Left renal cortex interstitium (tissue), 4 donors: ENCODE results near the gene NT5DC2. TPM values are rescaled to one million over a fixed set of nuclear protein-coding genes. Genes with fewer than 3 reads are reported as not detected.

Experiments
- polyA plus RNA-seq, 4 donors: library from polyadenylated mRNA; unstranded; fragments of 120-200 nt; gene quantifications; one replicate each; pipeline ENCODE4 v1.2.1, GENCODE V29; 2013; ENCODE audit not compliant: insufficient read length in 4 of 4

Gene NT5DC2
- polyA plus RNA-seq, 4 donors = 137 to 189 (median 145) TPM

Other genes with a start within 250 kb of the NT5DC2 start
- 10 to 100 TPM; 26.5 to 45.0 (median 38.3) TPM for gene GLYCTK, start 246.0 kb downstream of the NT5DC2 start, polyA plus RNA-seq
- 10 to 100 TPM in 2 of 4 donors, 1 to 10 TPM in 2; 5.9 to 14.9 (median 10.7) TPM for gene DNAH1, start 217.5 kb downstream of the NT5DC2 start, polyA plus RNA-seq
- gene BAP1, start 123.8 kb downstream of the NT5DC2 start, polyA plus RNA-seq = 10 to 100 TPM; 81.2 to 96.7 (median 89.3) TPM
- 10 to 100 TPM in 2 of 4 donors, 1 to 10 TPM in 2; 7.1 to 12.8 (median 10.1) TPM for gene PHF7, start 123.2 kb downstream of the NT5DC2 start, polyA plus RNA-seq
- 10 to 100 TPM; 28.5 to 35.3 (median 30.1) TPM for gene SEMA3G, start 88.8 kb downstream of the NT5DC2 start, polyA plus RNA-seq
- 1 to 10 TPM; 4.8 to 8.1 (median 7.6) TPM for gene TNNC1, start 79.8 kb downstream of the NT5DC2 start, polyA plus RNA-seq
- gene NISCH, start 78.3 kb downstream of the NT5DC2 start, polyA plus RNA-seq = 100 to 1,000 TPM in 2 of 4 donors, 10 to 100 TPM in 2; 85.4 to 152 (median 117) TPM
- 10 to 100 TPM; 31.2 to 44.5 (median 36.5) TPM for gene STAB1, start 38.5 kb downstream of the NT5DC2 start, polyA plus RNA-seq
- 10 to 100 TPM; 14.9 to 31.4 (median 21.3) TPM for gene UQCC5, start 2.7 kb upstream of the NT5DC2 start, polyA plus RNA-seq
- 10 to 100 TPM; 53.5 to 64.5 (median 56.1) TPM for gene PBRM1, start 152.1 kb upstream of the NT5DC2 start, polyA plus RNA-seq
- 100 to 1,000 TPM in 2 of 4 donors, 10 to 100 TPM in 2; 91.3 to 125 (median 98.8) TPM for gene GNL3, start 152.2 kb upstream of the NT5DC2 start, polyA plus RNA-seq
- 100 to 1,000 TPM; 113 to 142 (median 125) TPM for gene GLT8D1, start 171.9 kb upstream of the NT5DC2 start, polyA plus RNA-seq
- gene SPCS1, start 172.2 kb upstream of the NT5DC2 start, polyA plus RNA-seq = 100 to 1,000 TPM; 146 to 173 (median 162) TPM
- gene NEK4, start 237.1 kb upstream of the NT5DC2 start, polyA plus RNA-seq = 10 to 100 TPM; 20.4 to 35.2 (median 27.5) TPM
- gene ITIH1, start 243.7 kb upstream of the NT5DC2 start, polyA plus RNA-seq = 1 to 10 TPM in 1 of 4 donors, under 1 TPM in 2, not detected in 1; 0.19 to 7.6 (median 0.31) TPM